22Rv1 (cell line): ENCODE measurements around the gene ART4.

Experiments used
- H3K27ac ChIP-seq: fragments of 450-650 bp; 2 replicates; pipeline ENCODE4 v1.5.1; 2017
- ZFX ChIP-seq: fragments of 450-650 bp; IDR thresholded peaks from 2 replicates; pipeline ENCODE4 v1.6.1; 2017; ENCODE audit warnings: antibody characterized with exemption, borderline replicate concordance
- TF ChIP-seq, protein P1 (sequence below): fragments of 450-650 bp; IDR thresholded peaks from 2 replicates; pipeline ENCODE4 v1.5.1; 2017; ENCODE audit warnings: mild to moderate bottlenecking

ART4 gene

DNA sequence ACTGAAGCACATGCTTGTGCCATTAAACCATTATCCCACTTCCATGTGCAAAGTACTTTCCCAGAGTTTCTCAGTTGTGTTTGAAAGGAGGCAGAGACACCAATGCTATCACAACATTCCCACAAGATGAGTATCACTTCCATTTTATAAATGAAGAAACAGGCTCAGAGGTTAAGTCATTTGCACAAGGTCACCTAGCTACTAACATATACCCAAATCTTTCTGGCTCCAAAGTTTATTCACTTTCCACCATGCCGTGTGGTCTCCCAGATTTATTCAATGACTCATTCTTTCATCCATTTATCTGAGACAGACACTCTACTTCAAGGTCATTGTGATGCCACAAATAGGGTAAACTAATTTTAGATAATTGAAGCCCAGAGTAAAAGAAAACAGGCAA lies 9.4 kb downstream of the ART4 start:
- H3K27ac ChIP-seq = no peak overlapping the region
- TF ChIP-seq ZFX = no peak
- TF ChIP-seq, protein P1, sequence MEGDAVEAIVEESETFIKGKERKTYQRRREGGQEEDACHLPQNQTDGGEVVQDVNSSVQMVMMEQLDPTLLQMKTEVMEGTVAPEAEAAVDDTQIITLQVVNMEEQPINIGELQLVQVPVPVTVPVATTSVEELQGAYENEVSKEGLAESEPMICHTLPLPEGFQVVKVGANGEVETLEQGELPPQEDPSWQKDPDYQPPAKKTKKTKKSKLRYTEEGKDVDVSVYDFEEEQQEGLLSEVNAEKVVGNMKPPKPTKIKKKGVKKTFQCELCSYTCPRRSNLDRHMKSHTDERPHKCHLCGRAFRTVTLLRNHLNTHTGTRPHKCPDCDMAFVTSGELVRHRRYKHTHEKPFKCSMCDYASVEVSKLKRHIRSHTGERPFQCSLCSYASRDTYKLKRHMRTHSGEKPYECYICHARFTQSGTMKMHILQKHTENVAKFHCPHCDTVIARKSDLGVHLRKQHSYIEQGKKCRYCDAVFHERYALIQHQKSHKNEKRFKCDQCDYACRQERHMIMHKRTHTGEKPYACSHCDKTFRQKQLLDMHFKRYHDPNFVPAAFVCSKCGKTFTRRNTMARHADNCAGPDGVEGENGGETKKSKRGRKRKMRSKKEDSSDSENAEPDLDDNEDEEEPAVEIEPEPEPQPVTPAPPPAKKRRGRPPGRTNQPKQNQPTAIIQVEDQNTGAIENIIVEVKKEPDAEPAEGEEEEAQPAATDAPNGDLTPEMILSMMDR = no peak

DNA sequence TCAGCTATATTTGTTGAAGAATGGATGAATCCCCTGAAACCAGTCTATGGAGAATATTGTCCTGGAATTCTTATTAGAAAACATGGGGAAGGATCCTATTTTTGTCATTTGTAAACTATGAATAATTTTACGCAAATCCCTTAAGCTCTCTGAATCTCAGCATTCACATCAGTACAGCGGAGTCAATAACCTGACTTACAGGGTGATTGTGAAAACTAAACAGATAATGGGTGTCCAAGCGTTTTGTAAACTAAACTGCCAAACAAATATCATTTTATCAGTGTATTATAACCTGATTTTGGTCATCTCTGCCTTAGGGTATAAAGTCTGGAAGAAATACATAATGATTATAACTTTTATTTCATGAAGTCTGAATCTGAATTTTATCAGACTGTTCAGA lies 10.0 kb downstream of the ART4 start:
- H3K27ac ChIP-seq = no peak overlapping the region
- no peak for TF ChIP-seq ZFX
- TF ChIP-seq, protein P1 = no peak

DNA sequence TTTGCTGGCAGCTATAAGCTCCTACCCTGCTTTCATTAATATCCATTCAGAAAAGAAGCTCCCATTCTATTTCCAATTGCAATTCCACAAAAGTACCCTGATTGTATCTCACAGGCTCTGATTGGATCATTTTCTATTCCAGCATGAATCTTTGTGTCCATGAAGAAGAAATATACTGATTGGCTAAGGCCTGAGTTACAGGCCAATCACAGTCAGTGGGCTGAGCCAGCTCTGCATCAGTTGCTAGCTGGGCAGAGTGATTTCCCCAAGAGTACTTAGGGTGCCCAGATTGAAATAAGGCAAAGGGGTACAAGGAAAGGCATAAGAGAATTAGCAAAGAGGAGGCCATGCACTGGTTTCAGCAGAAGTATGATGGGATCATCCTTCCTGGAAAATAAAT lies 14.4 kb downstream of the ART4 start:
- TF ChIP-seq, protein P1 = no peak
- TF ChIP-seq ZFX = no peak
- no peak overlapping the region for H3K27ac ChIP-seq

DNA sequence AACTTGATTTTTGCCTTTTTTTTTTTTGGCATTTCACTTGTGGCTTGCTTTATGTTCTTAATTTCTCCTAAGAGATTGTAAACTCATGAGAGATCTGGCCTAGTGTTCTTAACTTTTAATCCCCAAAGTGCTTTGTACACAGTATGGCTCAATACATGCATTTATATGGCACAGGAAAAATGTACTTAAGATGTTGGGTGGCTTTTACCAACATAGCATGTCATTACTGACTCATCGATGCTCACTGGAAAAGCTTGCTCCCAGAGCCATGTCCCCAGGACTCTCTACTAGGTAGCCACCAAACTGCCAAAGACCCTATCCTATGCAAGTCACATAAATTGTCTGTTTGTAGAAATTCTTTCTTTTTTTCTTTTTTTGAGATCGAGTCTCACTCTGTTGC lies 16.3 kb downstream of the ART4 start:
- H3K27ac ChIP-seq = no peak overlapping the region
- TF ChIP-seq, protein P1 = no peak

DNA sequence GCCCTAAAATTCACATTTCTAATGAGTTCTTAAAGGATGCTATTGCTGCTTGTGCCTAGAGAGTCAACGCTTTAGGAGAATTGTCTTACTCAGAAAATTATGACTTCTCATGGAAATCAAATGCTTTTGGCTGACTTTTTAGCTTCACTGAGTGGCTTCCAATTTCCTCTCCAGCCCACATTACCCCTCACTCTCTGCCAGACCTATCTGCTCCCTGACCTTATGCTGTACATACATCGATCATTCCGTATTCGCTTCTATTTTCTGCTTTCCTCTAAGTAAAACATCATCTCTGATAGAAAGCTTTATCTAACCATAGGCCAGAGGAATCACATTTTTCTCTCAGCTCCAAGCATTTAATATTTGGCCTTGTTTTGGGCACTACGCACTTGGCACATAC lies 16.8 kb downstream of the ART4 start:
- TF ChIP-seq, protein P1 = no peak
- no peak for TF ChIP-seq ZFX
- H3K27ac ChIP-seq = no peak overlapping the region

DNA sequence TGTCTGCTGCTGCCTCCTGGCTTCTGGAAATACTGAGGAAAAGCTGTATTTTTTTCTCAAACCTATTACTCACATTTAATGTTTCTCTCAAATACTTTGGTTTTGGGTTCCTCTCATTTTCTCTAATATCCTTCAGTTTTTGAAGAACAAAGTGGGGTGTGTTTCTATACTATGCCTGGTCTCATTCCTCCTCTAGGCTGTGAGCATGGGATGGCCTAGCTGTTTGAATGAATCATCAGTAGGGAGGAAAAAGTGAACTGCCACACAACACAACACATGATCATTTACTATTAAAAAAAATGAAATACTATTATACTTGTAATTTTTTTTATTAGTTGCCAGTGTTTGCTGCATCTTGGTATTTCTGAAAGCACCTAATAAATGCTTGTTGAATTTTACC lies 18.1 kb downstream of the ART4 start:
- no peak overlapping the region for H3K27ac ChIP-seq
- no peak for TF ChIP-seq ZFX
- TF ChIP-seq, protein P1 = no peak

DNA sequence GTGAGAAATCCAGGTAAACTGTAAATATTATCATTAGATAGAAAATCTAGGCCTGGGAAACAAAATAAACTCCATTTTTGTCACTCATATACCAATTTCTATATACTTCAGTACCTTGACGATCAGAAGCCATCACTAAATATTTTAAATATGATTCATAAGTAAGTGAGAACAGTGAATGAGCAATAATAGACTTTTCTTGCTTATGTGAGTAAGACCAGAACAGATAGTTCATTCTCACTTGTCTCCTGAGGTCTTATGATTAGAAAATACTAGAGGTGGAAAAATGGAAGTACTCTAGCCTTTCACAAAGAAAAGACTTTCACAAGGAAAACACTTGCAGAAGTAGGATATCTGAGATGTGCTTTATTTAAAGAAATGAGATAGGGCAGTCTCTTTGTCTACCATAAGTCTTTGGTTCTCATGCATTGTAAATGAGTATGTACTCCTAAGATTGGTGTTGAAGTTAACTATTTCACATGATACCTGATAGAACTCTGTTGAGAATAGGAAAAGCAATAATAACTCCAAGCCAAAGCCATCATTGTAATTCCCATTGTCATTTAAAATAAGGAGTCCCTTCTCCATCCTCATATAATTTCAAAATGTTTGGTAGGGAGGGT lies 19.2 kb downstream of the ART4 start:
- H3K27ac ChIP-seq = no peak overlapping the region
- TF ChIP-seq ZFX = no peak
- TF ChIP-seq, protein P1 = no peak
